Measurements from ENCODE around the gene NUDT22.

GRCh38 chr11:64222651-64223000 lies 3.4 kb upstream of the NUDT22 start:
- TF ChIP-seq, protein P1, sequence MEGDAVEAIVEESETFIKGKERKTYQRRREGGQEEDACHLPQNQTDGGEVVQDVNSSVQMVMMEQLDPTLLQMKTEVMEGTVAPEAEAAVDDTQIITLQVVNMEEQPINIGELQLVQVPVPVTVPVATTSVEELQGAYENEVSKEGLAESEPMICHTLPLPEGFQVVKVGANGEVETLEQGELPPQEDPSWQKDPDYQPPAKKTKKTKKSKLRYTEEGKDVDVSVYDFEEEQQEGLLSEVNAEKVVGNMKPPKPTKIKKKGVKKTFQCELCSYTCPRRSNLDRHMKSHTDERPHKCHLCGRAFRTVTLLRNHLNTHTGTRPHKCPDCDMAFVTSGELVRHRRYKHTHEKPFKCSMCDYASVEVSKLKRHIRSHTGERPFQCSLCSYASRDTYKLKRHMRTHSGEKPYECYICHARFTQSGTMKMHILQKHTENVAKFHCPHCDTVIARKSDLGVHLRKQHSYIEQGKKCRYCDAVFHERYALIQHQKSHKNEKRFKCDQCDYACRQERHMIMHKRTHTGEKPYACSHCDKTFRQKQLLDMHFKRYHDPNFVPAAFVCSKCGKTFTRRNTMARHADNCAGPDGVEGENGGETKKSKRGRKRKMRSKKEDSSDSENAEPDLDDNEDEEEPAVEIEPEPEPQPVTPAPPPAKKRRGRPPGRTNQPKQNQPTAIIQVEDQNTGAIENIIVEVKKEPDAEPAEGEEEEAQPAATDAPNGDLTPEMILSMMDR (IDR thresholded peaks at IDR 0.05; ENCODE audit: insufficient read depth, low read depth, low read length), result no peak
- TF ChIP-seq EZH2 (IDR thresholded peaks at IDR 0.05; ENCODE audit: insufficient read depth, low read length), result no peak
